K562 (cell line): ENCODE data around the gene MANEAL. TPM values are rescaled to one million over a fixed set of nuclear protein-coding genes. Genes with fewer than 3 reads are reported as not detected.

Experiments used
- BHLHE40 ChIP-seq: IDR thresholded peaks from 2 replicates; pipeline ENCODE4 v1.6.1; 2011; ENCODE audit warnings: low read length, improper control_type of control experiment
- EGR1 ChIP-seq: fragments of 450-650 bp; conservative IDR thresholded peaks from 2 replicates; pipeline ENCODE4 v1.6.1; 2017; ENCODE audit warnings: mild to moderate bottlenecking
- IFI16 ChIP-seq: fragments of 250-450 bp; sonication (Bioruptor Pico); IDR thresholded peaks from 2 replicates; pipeline ENCODE4 v2.1.2; 2022; ENCODE audit warnings: mild to moderate bottlenecking, inconsistent platforms
- MAFG ChIP-seq: fragments of 450-650 bp; conservative IDR thresholded peaks from 2 replicates; pipeline ENCODE4 v1.6.1; 2016; ENCODE audit warnings: missing genetic modification characterization, missing compliant biosample characterization
- MCM2 ChIP-seq: fragments of 450-650 bp; IDR thresholded peaks from 2 replicates; pipeline ENCODE4 v1.6.1; 2017; ENCODE audit warnings: low read depth, mild to moderate bottlenecking
- PRMT5 ChIP-seq: sonication (generic); formaldehyde crosslinking; IDR thresholded peaks from 2 replicates; pipeline ENCODE4 v1.5.0; 2020; ENCODE audit warnings: missing genetic modification reagents
- SOX6 ChIP-seq: fragments of 450-650 bp; IDR thresholded peaks from 2 replicates; pipeline ENCODE4 v1.6.1; 2014; ENCODE audit warnings: mild to moderate bottlenecking
- ZNF23 ChIP-seq: fragments of 250-450 bp; sonication (Bioruptor Pico); IDR thresholded peaks from 2 replicates; pipeline ENCODE4 v1.4.0; 2020; ENCODE audit warnings: mild to moderate bottlenecking
- polyA plus RNA-seq, 8 experiments: library from polyadenylated mRNA; depleted of rRNA in 4 of 8; stranded (reverse) in 5 of 8; unstranded in 3 of 8; fragments of >200 nt; fragmentation: Nextera tagmentation in 2 of 8; fragmentation: Illumina TruSeq in 1 of 8; extraction: Ambion mirVana in 2 of 8; extraction: Trizol in 1 of 8; gene quantifications; 2 replicates each; pipeline versions ENCODE4 v1.2.1 to v1.2.3, GENCODE V29; 2011 to 2014; ENCODE audit warnings: inconsistent platforms in 1 of 8, missing spikeins in 1 of 8
- total RNA-seq, 7 experiments: library from RNA; depleted of rRNA in 6 of 7; stranded (reverse); fragments of >200 nt in 6 of 7; fragmentation: Illumina TruSeq in 2 of 7; extraction: Trizol in 2 of 7; gene quantifications; 2 replicates each; pipeline versions ENCODE4 v1.2.1 to v1.2.3, GENCODE V29; 2011 to 2021; ENCODE audit warnings: low replicate concordance in 1 of 7
- TF ChIP-seq, protein P1 (sequence below): fragments of 450-650 bp; IDR thresholded peaks from 2 replicates; pipeline ENCODE4 v1.6.1; 2016; ENCODE audit warnings: mild to moderate bottlenecking, moderate library complexity
- TF ChIP-seq, protein P2 (sequence below): fragments of 450-650 bp; IDR thresholded peaks from one replicate; pipeline ENCODE4 v1.6.1; 2018; ENCODE audit warnings: mild to moderate bottlenecking, moderate library complexity; ENCODE audit not compliant: partially characterized antibody
- TF ChIP-seq, protein P3 (sequence below), 2 experiments: IDR thresholded peaks; 2 replicates each; pipeline ENCODE4 v1.6.1; 2012; ENCODE audit warnings: improper control_type of control experiment in 2 of 2, low read depth in 2 of 2, low read length in 2 of 2, borderline replicate concordance in 1 of 2

MANEAL gene
- total and polyA plus RNA-seq, 9 of the 15 experiments (the other 6 are each of a cell fraction or from before 2014, with no cell fraction given): 0.37 to 3.2 (median 1.2) TPM

DNA sequence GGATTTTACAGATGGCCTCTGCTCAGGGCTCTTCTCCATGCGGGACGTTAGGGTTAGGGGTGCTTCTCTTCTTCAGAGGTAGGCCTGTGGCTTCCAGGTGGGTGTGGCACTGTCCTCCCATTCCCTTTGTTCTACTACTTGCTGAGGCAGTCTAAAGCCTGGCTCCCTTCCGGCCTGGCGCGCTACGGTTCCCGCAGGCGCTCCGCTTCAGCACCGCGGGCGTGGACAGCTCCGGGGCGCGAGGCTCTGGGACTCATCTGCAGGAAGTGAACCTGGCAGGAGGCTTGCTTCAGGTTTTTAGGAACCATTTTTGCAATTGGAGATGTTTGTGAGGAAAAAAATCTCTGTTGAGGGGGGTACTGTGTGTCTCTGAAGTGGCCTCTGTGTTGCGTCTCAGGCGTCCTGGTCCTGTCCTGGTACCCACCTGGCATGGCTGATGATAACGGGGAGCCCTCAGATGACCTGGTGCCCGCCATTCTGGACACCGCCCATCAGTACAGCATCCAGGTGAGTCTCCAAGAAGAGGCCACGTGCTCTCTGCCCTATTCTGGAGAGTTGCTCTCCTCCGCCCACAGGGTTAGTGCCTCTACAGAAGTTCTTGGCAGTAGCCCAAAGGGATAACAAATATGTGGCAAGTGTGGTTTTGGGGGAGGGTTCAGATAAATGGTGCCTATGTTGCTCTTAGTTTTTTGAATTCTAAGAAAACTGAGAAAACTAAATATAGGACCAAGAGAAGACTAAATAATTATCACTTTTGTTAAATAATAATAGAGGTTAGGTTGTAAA, 1.9 kb downstream of the MANEAL start (continued):
- TF ChIP-seq, protein P1, sequence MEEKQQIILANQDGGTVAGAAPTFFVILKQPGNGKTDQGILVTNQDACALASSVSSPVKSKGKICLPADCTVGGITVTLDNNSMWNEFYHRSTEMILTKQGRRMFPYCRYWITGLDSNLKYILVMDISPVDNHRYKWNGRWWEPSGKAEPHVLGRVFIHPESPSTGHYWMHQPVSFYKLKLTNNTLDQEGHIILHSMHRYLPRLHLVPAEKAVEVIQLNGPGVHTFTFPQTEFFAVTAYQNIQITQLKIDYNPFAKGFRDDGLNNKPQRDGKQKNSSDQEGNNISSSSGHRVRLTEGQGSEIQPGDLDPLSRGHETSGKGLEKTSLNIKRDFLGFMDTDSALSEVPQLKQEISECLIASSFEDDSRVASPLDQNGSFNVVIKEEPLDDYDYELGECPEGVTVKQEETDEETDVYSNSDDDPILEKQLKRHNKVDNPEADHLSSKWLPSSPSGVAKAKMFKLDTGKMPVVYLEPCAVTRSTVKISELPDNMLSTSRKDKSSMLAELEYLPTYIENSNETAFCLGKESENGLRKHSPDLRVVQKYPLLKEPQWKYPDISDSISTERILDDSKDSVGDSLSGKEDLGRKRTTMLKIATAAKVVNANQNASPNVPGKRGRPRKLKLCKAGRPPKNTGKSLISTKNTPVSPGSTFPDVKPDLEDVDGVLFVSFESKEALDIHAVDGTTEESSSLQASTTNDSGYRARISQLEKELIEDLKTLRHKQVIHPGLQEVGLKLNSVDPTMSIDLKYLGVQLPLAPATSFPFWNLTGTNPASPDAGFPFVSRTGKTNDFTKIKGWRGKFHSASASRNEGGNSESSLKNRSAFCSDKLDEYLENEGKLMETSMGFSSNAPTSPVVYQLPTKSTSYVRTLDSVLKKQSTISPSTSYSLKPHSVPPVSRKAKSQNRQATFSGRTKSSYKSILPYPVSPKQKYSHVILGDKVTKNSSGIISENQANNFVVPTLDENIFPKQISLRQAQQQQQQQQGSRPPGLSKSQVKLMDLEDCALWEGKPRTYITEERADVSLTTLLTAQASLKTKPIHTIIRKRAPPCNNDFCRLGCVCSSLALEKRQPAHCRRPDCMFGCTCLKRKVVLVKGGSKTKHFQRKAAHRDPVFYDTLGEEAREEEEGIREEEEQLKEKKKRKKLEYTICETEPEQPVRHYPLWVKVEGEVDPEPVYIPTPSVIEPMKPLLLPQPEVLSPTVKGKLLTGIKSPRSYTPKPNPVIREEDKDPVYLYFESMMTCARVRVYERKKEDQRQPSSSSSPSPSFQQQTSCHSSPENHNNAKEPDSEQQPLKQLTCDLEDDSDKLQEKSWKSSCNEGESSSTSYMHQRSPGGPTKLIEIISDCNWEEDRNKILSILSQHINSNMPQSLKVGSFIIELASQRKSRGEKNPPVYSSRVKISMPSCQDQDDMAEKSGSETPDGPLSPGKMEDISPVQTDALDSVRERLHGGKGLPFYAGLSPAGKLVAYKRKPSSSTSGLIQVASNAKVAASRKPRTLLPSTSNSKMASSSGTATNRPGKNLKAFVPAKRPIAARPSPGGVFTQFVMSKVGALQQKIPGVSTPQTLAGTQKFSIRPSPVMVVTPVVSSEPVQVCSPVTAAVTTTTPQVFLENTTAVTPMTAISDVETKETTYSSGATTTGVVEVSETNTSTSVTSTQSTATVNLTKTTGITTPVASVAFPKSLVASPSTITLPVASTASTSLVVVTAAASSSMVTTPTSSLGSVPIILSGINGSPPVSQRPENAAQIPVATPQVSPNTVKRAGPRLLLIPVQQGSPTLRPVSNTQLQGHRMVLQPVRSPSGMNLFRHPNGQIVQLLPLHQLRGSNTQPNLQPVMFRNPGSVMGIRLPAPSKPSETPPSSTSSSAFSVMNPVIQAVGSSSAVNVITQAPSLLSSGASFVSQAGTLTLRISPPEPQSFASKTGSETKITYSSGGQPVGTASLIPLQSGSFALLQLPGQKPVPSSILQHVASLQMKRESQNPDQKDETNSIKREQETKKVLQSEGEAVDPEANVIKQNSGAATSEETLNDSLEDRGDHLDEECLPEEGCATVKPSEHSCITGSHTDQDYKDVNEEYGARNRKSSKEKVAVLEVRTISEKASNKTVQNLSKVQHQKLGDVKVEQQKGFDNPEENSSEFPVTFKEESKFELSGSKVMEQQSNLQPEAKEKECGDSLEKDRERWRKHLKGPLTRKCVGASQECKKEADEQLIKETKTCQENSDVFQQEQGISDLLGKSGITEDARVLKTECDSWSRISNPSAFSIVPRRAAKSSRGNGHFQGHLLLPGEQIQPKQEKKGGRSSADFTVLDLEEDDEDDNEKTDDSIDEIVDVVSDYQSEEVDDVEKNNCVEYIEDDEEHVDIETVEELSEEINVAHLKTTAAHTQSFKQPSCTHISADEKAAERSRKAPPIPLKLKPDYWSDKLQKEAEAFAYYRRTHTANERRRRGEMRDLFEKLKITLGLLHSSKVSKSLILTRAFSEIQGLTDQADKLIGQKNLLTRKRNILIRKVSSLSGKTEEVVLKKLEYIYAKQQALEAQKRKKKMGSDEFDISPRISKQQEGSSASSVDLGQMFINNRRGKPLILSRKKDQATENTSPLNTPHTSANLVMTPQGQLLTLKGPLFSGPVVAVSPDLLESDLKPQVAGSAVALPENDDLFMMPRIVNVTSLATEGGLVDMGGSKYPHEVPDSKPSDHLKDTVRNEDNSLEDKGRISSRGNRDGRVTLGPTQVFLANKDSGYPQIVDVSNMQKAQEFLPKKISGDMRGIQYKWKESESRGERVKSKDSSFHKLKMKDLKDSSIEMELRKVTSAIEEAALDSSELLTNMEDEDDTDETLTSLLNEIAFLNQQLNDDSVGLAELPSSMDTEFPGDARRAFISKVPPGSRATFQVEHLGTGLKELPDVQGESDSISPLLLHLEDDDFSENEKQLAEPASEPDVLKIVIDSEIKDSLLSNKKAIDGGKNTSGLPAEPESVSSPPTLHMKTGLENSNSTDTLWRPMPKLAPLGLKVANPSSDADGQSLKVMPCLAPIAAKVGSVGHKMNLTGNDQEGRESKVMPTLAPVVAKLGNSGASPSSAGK: peak; percentile 41
- TF ChIP-seq EGR1: no peak
- no peak for TF ChIP-seq SOX6
- peak; percentile 98 for TF ChIP-seq PRMT5 (CRISPR knock-in tag)
- TF ChIP-seq ZNF23: no peak
- TF ChIP-seq, protein P2, sequence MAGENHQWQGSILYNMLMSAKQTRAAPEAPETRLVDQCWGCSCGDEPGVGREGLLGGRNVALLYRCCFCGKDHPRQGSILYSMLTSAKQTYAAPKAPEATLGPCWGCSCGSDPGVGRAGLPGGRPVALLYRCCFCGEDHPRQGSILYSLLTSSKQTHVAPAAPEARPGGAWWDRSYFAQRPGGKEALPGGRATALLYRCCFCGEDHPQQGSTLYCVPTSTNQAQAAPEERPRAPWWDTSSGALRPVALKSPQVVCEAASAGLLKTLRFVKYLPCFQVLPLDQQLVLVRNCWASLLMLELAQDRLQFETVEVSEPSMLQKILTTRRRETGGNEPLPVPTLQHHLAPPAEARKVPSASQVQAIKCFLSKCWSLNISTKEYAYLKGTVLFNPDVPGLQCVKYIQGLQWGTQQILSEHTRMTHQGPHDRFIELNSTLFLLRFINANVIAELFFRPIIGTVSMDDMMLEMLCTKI: no peak
- no peak for TF ChIP-seq BHLHE40
- TF ChIP-seq MCM2: no peak
- no peak for TF ChIP-seq IFI16 (CRISPR knock-in tag)
- TF ChIP-seq, protein P3, sequence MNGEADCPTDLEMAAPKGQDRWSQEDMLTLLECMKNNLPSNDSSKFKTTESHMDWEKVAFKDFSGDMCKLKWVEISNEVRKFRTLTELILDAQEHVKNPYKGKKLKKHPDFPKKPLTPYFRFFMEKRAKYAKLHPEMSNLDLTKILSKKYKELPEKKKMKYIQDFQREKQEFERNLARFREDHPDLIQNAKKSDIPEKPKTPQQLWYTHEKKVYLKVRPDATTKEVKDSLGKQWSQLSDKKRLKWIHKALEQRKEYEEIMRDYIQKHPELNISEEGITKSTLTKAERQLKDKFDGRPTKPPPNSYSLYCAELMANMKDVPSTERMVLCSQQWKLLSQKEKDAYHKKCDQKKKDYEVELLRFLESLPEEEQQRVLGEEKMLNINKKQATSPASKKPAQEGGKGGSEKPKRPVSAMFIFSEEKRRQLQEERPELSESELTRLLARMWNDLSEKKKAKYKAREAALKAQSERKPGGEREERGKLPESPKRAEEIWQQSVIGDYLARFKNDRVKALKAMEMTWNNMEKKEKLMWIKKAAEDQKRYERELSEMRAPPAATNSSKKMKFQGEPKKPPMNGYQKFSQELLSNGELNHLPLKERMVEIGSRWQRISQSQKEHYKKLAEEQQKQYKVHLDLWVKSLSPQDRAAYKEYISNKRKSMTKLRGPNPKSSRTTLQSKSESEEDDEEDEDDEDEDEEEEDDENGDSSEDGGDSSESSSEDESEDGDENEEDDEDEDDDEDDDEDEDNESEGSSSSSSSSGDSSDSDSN (IDR thresholded peaks at IDR 0.05; ENCODE audit: borderline replicate concordance in 1 of 2, low read depth in 2 of 2, low read length in 2 of 2): peak in 1 of 2 experiments; percentile 31; a peak in 1 of 4 replicates
- no peak for TF ChIP-seq MAFG (tag)
